Keratinocyte (primary cell): ENCODE measurements around the gene ITPK1. TPM values are rescaled to one million over a fixed set of nuclear protein-coding genes. Genes with fewer than 3 reads are reported as not detected.

Source experiments
- DNase-seq: peaks from one replicate; pipeline ENCODE4 v3.0.0-alpha.2; 2011; ENCODE audit warnings: low read depth, missing footprints, low spot score
- FAIRE-seq: peaks from 2 replicates; lab custom pipeline; 2011; peaks lifted over from hg19 to GRCh38; lab: Jason Lieb, UNC
- H2AFZ ChIP-seq: 2 replicates; pipeline ENCODE4 v1.6.0; 2012; ENCODE audit warnings: low read length, control low read depth, inconsistent platforms; ENCODE audit not compliant: control insufficient read depth
- H3K27ac ChIP-seq: 2 replicates; pipeline ENCODE4 v1.5.1; 2011; ENCODE audit warnings: low read length; ENCODE audit not compliant: control insufficient read depth, insufficient read depth
- H3K27me3 ChIP-seq: 3 replicates; pipeline ENCODE4 v1.6.0; 2011; ENCODE audit warnings: low read length; ENCODE audit not compliant: control insufficient read depth, insufficient read depth; ENCODE audit errors: extremely low read depth
- H3K36me3 ChIP-seq, 2 experiments: 2 replicates in 1 of 2; 3 replicates in 1 of 2; pipeline ENCODE4 v1.5.1; 2011; ENCODE audit warnings: low read length in 2 of 2, mild to moderate bottlenecking in 1 of 2; ENCODE audit not compliant: control insufficient read depth in 2 of 2, insufficient read depth in 2 of 2; ENCODE audit errors: extremely low read depth in 1 of 2
- H3K4me1 ChIP-seq: 3 replicates; pipeline ENCODE4 v1.5.1; 2011; ENCODE audit warnings: low read length; ENCODE audit not compliant: control insufficient read depth, insufficient read depth; ENCODE audit errors: extremely low read depth
- H3K4me2 ChIP-seq: 3 replicates; pipeline ENCODE4 v1.6.0; 2011; ENCODE audit warnings: low read depth, low read length; ENCODE audit not compliant: control insufficient read depth, insufficient read depth; ENCODE audit errors: extremely low read depth
- H3K4me3 ChIP-seq, 3 experiments: fragments of 200-600 bp in 1 of 3; sonication (generic) in 1 of 3; 2 replicates in 2 of 3; 3 replicates in 1 of 3; pipeline ENCODE4 v1.5.1; 2011 to 2016; ENCODE audit warnings: low read length in 3 of 3, mild to moderate bottlenecking in 3 of 3, control low read depth in 2 of 3, inconsistent platforms in 1 of 3, low read depth in 1 of 3, mixed read lengths in 1 of 3, mixed run types in 1 of 3, moderate library complexity in 1 of 3; ENCODE audit not compliant: control insufficient read depth in 2 of 3, insufficient read depth in 2 of 3; ENCODE audit errors: extremely low read depth in 1 of 3
- H3K79me2 ChIP-seq: 2 replicates; pipeline ENCODE4 v1.6.0; 2012; ENCODE audit warnings: low read length; ENCODE audit not compliant: control insufficient read depth, insufficient read depth
- H3K9ac ChIP-seq: 3 replicates; pipeline ENCODE4 v1.6.0; 2011; ENCODE audit warnings: low read length; ENCODE audit not compliant: control insufficient read depth, insufficient read depth; ENCODE audit errors: extremely low read depth
- H3K9me1 ChIP-seq: 3 replicates; pipeline ENCODE4 v1.6.0; 2011; ENCODE audit warnings: low read length; ENCODE audit not compliant: control insufficient read depth, insufficient read depth; ENCODE audit errors: extremely low read depth
- H3K9me3 ChIP-seq: 2 replicates; pipeline ENCODE4 v1.5.1; 2012; ENCODE audit warnings: low read depth, low read length; ENCODE audit not compliant: control insufficient read depth
- H4K20me1 ChIP-seq: 3 replicates; pipeline ENCODE4 v1.6.0; 2011; ENCODE audit warnings: low read length; ENCODE audit not compliant: control insufficient read depth, insufficient read depth; ENCODE audit errors: extremely low read depth
- EZH2 ChIP-seq: IDR thresholded peaks from one replicate; pipeline ENCODE4 v1.6.1; 2012; ENCODE audit warnings: inconsistent platforms, mild to moderate bottlenecking, low read length, moderate library complexity
- dilution Hi-C: fragments of 300-500 bp; cut with MboI; formaldehyde crosslinking; loops from one replicate; pipeline ENCODE4 v1.7.0; 2020; ENCODE audit warnings: low sequenced_read_pairs; ENCODE audit not compliant: extremely low pct_ligation_motif_present
- polyA plus RNA-seq, 5 experiments: library from polyadenylated mRNA; depleted of rRNA in 3 of 5; stranded (reverse) in 3 of 5; stranded (forward) in 1 of 5; unstranded in 1 of 5; fragments of >200 nt; gene quantifications; 1 replicate in 1 of 5; 2 replicates in 3 of 5; 3 replicates in 1 of 5; pipeline versions ENCODE4 v1.2.1 to v1.2.3, GENCODE V29; 2011 to 2012; ENCODE audit warnings: missing spikeins in 2 of 5, low read depth in 1 of 5, low replicate concordance in 1 of 5
- TF ChIP-seq, protein P1 (sequence below), 3 experiments: IDR thresholded peaks in 1 of 3; conservative IDR thresholded peaks in 1 of 3; optimal IDR thresholded peaks in 1 of 3; 2 replicates in 2 of 3; 3 replicates in 1 of 3; pipeline versions ENCODE3 to v1.5.1; 2011; ENCODE audit warnings: low read length in 3 of 3, mild to moderate bottlenecking in 3 of 3, moderate library complexity in 2 of 3, control low read depth in 1 of 3, inconsistent platforms in 1 of 3; ENCODE audit not compliant: insufficient read depth in 2 of 3; ENCODE audit errors: extremely low read depth in 1 of 3

ITPK1 gene
- polyA plus RNA-seq, 1 donor (not counting 4 experiments of a cell fraction or from before 2014, with no cell fraction given): 67.8 TPM

DNA sequence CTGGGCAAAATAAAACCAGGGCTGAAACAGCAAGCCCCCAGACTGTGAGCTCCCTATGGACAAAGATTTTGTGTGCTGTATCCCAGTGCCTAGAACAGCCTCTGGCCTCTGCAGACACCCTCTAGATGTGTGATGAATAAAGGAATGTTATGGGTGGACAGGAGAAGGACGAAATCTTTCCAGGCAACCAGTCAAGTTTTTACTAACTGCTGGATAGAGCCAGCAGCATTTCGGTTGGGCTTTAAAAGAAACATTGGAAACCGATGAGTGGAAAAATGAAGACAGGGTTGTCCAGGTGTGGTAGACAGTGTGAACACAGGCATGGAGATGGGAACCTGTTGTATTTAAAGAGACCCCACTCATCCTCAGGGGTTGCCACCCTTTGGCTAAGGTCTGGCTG lies 188.8 kb downstream of the ITPK1 start:
- H3K27me3 ChIP-seq: peaks cover 14% of the 10 kb centered on the region

DNA sequence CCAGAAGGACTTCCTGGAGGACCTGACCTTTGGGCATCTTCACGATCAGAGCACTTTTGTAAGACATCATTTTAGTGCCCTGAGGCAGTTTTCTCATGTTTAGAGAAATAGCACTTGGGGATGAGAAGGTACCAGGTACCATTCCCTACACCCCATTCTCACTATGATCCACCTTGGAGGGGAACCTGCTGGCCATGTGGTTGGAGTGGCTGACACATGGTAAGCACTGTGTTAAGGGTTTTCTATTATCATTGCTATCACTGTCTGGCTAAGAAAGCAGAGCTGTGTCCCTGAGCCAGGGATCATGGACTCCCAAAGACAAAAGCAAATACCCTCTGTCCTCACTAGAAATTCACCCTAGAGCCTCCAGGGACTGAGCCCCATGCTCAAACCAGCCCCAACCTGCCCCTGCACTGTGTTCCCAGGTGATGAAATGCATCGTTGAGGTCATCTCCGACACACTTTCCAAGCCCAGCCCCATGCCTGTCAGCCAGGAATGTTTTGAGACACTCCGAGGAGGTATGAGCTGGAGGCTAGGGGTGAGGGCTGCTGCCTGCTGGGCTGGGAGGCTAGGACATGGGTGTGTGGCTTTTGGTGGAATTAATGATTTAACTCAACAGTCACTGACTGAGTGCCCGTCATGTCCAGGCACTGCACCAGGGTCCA lies 189.4 kb downstream of the ITPK1 start:
- Histone ChIP-seq H3K27ac (peak overlapping the region; percentile 62), H2AFZ (no peak overlapping the region), H3K4me1 (peaks cover 37% of the 10 kb centered on the region), H3K27me3 (peaks cover 16% of the 10 kb centered on the region), H3K36me3 (no peaks in the 10 kb centered on the region), H3K9me3 (no peaks in the 10 kb centered on the region), H3K9ac (peak overlapping the region; percentile 39), H3K79me2 (no peaks in the 10 kb centered on the region), H3K4me2 (peak overlapping the region; percentile 70), H3K9me1 (no peaks in the 10 kb centered on the region), H4K20me1 (no peaks in the 10 kb centered on the region), H3K4me3 (peak overlapping the region in 1 of 3 experiments; percentile 29)
- no peak for TF ChIP-seq EZH2
- TF ChIP-seq, protein P1, sequence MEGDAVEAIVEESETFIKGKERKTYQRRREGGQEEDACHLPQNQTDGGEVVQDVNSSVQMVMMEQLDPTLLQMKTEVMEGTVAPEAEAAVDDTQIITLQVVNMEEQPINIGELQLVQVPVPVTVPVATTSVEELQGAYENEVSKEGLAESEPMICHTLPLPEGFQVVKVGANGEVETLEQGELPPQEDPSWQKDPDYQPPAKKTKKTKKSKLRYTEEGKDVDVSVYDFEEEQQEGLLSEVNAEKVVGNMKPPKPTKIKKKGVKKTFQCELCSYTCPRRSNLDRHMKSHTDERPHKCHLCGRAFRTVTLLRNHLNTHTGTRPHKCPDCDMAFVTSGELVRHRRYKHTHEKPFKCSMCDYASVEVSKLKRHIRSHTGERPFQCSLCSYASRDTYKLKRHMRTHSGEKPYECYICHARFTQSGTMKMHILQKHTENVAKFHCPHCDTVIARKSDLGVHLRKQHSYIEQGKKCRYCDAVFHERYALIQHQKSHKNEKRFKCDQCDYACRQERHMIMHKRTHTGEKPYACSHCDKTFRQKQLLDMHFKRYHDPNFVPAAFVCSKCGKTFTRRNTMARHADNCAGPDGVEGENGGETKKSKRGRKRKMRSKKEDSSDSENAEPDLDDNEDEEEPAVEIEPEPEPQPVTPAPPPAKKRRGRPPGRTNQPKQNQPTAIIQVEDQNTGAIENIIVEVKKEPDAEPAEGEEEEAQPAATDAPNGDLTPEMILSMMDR (optimal IDR thresholded peaks at IDR 0.05 in 1 of 3, IDR thresholded peaks at IDR 0.05 in 1 of 3, conservative IDR thresholded peaks at IDR 0.05 in 1 of 3; ENCODE audit: extremely low read depth in 1 of 3, insufficient read depth in 2 of 3, low read length in 3 of 3): no peak
- FAIRE-seq (peak; percentile 95), DNase-seq (peak; percentile 88)
- dilution Hi-C loops: no loop called here

More for the DNA sequence above, 188.8 kb downstream of the ITPK1 start:
- Histone ChIP-seq H3K36me3 (no peaks in the 10 kb centered on the region), H3K9ac (peak overlapping the region; percentile 39), H3K4me2 (peak overlapping the region; percentile 70), H3K79me2 (no peaks in the 10 kb centered on the region), H2AFZ (no peak overlapping the region), H3K4me1 (peaks cover 40% of the 10 kb centered on the region), H4K20me1 (peaks cover 3% of the 10 kb centered on the region), H3K9me3 (no peaks in the 10 kb centered on the region), H3K9me1 (no peaks in the 10 kb centered on the region), H3K27ac (peak overlapping the region; percentile 62), H3K4me3 (peak overlapping the region in 1 of 3 experiments; percentile 29)
- FAIRE-seq (no peak), DNase-seq (no peak)
- TF ChIP-seq EZH2: no peak
- dilution Hi-C loops: no loop called here
